GM21786 (cell line): Measurements from ENCODE around the gene DNAJB6.

Source experiments
- ATAC-seq: cut with Tn5 transposase; IDR thresholded peaks from one replicate; pipeline ENCODE4 v1.9.1; 2021; ENCODE audit not compliant: unreplicated experiment

The DNAJB6 gene

DNA sequence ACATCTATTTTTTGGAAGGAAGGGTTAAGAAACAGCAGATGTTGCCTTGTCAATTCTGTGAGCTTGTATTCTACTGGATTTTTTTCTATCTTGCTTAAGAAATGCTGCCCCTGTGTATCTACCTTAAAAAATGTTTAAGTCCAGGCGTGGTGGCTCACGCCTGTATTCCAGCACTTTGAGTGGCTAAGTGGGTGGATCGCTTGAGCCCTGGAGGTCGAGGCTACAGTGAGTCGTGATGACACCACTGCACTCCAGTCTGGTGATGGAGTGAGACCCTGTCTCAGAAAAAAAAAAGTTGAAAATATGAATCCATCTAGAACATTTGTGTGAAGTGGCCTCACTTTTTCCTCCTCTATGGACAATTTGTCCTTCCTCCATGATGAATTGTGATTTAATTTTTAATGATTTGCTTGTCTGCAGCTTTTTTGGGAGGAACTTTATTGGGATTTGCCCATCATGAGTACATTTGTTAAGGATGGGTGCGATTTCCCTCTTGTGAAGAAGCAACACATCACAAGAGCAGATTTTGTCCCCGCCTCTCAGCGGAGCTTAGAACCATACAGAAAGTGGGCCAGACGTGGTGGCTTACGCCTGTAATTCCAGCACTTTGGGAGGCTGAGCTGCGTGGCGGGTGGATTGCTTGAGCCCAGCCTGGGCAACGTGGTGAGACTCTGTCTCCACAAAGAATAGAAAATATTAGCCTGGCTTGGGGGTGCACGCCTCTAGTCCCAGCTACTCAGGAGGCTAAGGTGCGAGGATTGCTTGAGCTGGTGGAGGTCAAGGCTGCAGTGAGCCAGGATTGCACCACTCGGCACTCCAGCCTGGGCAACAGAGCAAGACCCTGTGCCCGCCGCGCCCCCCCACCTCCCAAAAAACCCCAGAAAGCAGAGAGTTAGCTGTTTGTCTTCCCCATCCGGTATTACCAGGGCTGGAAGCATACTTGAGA is 57.7 kb downstream of the DNAJB6 start:
- ATAC-seq = no peak

DNA sequence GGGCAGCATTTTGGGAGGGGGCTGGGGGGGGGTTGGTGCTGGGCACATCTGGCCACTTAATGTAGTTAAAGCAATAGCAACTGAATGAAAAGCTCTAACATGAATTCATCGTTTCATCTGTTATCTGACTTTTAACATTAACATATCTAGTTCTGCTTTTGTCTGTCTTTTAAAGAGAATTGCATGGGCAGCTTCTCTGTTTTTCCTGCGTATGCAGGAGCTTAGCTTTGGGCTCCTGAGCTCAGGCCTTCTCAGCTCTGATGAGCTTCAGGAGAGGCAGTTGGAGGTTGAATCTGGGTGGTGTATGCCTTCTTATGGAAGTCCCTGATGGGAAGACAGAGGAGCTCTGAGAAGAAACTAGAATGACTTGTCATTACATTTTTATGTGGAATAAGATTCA is 58.4 kb downstream of the DNAJB6 start:
- ATAC-seq = no peak

DNA sequence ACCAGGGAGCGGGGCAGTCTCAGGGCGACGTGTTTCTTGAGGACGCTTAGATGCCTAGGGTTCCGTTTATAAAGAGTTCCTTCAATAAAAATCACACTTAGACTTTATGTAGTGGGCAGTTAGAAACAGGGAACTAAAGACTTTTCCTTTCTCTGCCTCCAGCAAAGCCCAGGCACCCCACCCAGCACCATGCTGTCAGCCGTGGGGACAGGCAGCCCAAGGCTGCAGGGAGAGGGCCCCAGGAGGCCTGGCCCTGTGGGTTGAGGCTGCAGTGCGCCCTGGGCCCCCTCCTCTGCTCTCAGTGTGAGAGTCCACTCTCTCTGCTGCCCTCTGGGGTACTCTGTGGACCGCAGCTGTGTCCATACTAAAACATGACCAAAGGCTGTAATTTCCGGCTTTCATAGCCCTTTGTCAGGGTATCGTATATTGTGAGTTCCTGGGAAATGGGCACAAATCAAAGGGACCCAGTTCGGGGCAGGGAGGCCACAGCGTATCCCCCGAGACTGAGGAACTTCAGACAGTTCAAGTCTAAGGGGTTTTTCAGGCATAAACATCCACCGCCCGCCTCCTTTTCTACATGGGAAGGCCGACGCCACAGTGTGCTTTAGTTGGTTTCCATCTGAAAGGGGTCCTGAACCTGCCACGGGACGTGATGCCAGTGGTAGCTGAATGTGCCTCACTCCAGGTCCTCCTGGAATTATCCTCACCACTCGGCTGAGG is 59.7 kb downstream of the DNAJB6 start:
- no peak for ATAC-seq

DNA sequence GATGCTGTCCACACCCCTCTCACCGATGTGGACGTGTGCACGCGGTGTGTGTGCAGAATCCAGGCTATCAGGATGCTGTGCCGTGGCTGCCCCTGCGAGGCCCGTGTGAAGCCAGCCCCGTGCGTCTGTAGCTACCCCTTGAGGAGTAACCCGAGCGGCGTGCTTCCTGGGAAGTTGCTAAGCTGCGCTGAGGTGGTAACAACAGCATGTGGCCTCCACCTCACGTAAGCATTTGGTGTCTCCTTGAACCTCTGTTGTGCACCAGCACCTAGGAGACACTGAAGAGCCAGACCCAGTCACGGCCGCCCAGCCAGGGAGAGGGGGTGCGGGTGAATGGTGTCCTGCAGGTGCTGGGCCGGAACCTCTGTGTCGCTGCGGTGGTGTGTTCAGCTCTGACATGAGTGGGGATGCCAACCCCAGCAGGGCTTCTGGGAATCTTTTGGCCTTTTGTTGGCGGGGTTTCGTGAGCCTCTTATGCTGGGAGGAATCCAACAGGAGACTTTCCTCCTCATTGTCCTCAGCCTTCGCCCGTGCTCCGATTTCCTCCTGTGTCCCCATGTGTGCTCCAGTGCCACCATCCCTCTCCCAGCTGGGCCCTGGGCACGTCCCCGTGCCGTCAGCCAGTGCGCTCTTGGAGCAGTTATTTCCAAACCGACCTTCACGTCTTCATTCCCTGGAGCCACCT is 60.4 kb downstream of the DNAJB6 start:
- ATAC-seq = no peak

DNA sequence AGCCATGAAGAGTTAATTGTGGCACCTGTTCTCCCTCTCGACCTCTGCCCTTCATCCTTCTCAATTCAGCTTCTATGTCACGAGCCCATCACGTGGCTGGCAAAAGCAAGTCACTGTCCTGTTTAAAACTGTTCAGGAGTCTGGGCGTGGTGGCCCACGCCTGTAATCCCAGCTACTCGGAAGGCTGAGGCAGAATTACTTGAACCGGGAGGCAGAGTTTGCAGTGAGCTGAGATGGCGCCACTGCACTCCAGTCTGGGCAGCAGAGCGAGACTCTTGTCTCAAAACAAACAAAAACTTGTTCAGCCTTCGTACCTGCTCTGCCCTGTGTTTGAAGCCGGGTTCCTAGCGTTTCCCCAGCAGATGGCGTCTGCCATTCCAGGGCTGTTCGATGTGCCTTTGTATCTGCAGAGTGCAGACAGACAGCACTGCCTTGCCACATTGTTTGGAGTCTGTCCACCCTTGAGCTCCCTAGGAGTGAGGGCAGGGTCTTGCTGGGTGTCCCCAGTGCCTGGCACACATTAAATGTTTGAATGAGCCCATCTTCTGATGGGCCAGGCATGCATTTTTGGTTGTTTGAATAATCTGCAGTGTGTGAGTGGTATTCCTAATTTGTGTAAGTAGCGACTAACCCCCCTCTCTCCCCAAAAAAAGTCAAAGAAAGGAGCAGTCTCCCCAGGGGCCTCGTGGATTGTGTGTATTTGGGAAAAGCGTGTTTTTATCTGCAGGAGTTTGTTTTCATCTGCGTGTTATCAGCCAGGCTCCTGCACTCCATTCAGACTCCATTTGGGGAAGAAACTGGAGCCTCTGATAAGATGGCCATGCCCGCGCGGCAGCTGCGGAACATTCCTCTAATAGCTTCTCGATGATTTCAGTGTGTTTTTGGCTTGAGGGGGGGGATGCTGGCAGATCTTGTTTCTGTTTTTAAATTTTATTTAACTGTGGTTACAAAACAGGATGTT is 61.2 kb downstream of the DNAJB6 start:
- no peak for ATAC-seq

DNA sequence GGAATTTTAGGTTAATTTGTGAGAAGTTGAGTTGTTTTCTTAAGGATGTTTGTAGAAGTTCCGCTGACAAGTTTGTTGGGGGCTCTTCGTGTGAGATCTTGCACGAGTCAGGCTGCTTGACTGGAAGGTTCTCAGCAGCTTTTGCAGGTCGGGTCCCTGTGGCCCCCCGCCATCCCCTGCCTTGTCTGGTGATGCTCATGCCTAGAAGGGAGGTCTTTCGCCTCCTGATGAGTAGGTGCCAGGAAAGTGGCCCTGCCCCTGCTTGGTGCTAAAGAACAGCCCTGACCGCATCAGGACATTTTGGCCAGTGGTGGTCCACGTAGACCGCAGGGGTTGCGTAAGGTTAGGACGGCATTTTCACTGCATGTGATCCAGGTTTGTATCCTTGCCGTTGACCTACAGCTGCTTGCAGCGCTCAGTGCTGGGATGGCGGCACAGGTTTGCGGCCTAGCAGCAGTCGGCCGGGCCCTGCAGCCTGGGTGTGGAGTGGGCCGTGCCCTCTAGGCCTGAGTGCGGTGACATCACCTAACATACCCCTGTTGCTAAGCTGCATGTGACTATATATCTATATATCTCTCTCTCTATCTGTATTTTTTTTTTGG is 62.4 kb downstream of the DNAJB6 start:
- no peak for ATAC-seq

DNA sequence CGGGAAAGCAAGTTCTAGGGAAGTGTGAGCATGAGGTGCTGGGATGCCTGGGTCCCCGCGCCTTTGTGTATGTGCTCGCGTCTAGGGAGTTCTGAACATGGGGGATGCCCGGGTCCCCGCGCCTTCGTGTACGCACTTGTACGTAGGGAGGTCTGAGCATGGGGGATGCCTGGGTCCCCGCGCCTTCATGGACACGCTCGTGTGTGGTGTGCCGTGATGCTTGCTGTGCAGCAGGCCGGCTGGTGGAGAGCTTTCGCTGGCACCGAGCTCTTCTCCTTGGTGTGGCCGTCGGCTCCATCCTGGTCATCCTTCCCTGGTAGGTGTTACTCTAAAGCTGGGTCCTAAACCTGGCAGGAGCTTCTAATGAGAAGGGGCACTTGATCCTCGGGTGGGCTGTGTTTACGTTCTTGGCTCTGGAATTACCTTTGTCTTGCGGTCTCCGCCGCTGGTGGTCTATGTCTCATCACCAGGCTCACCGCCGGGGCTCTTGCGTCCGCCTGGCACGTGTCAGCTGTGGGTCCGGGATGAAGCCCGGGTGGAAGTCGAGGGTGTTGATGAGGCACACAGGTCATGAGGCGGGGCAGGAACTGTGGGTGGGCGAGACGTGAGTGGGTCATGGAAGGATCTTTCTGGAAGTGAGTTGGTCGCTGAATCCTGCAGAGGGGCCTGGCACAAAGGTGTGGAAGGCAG is 63.5 kb downstream of the DNAJB6 start:
- ATAC-seq = no peak

DNA sequence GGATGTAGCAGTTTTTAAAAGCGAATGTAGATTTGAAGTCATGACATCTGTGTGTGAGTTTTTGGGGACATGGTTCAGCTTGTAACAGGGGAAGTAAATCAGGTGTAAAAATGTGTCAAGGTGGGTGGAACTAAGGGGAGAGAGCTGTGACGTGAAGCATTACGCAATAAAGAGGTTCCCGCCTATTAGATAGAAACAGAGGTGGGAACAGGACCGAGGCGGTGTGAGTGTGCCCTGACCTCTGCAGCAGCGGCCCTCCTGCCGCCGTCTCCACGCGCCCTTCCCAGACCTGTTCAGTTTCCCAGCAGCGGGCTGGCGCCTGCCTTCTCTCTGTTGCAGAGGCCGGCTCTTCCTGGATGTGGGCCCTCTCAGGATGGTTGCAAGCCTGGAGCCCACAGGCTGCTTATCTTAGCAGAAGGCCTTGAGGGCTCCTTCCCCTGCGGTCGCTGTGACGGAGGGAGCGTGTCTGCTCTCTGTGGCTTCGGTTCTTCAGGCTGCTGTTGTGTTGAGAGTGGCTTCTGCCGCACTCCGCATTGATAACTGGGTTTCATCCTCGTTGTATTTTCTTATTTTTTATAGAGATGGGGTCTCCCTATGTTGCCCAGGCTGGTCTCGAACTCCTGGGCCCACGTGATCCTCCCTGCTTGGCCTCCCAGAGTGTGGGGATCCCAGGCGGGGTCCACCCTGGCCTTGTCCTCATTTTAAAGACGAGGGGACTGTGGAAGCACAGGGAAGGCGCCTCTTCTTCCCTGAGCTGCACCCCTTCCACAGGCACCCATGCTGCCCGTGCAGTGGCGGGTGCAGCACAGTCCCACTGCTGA is 65.0 kb downstream of the DNAJB6 start:
- ATAC-seq = no peak

DNA sequence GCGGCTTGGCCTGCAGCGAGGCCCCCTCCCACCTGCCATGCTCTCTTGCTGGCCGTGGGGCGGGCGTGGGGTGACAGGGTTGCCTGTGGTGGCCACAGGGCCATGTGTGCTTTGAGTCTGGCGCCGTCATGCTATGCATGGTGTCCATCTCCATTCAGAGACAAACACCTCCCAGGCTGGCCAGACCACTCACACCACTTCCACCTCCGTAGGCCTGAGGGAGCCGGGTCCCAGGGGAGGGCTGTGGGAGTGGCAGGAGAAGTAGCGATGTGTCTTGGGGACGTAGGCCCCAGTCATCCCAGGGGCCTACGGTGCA is 65.5 kb downstream of the DNAJB6 start:
- no peak for ATAC-seq

DNA sequence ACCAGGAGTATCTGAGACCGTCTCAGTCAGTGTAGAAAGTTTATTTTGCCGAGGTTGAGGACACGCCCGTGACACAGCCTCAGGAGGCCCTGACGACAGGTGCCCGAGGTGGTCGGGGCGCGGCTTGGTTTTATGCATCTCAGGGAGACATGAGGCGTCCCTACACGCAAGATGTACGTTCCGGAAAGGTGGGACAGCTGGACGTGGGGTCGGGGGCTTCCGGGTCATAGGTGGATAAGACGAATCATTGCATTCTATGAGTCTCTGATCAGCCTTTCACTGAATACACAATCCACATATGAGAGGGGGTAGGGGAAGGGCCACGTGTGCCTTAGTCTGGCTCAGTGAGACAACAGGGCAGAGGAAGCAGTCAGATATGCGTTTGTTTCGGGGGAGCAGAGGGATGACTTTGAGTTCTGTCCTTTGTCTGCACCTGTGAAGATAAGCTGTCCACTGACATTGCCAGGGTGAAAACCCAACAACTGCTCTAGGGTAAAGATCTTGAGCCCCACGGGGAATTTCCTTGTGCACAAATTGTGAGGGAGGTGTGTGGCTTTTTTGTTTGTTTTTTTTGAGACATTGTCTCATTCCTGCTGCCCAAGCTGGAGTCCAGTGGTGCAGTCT is 66.2 kb downstream of the DNAJB6 start:
- no peak for ATAC-seq

DNA sequence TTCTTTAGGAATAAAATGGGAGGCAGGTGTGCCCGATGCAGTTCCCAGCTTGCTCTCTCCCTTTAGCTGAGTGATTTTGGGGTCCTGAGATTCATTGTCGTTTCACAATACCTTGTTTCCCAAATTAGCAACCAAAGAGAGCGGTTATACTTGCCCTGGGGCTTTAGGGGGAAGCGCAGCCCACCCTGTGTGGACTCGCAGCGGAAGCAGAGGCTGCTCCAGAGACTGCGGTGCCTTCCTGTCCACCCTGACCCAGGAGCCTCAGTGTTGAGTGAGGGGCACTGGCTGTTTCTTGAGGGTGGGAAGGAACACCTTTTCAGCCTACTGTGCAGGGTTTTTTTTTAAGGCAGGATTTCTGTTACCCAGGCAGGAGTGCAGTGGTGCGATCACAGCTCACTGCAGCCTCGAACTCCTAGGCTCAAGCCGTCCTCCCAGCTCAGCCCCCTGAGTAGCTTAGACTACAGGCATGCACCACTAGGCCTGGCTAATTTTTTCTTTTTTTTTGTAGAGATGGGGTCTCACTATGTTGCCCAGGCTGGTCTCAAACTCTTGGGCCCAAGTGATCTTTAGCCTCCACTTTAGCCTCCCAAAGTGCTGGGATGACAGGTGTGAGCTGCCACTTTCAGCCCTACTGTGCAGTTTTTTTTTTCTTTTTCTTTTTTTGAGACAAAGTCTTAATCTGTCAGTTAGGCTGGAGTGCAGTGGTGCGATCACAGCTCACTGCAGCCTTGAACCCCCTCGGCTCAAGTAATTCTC is 67.0 kb downstream of the DNAJB6 start:
- no peak for ATAC-seq

DNA sequence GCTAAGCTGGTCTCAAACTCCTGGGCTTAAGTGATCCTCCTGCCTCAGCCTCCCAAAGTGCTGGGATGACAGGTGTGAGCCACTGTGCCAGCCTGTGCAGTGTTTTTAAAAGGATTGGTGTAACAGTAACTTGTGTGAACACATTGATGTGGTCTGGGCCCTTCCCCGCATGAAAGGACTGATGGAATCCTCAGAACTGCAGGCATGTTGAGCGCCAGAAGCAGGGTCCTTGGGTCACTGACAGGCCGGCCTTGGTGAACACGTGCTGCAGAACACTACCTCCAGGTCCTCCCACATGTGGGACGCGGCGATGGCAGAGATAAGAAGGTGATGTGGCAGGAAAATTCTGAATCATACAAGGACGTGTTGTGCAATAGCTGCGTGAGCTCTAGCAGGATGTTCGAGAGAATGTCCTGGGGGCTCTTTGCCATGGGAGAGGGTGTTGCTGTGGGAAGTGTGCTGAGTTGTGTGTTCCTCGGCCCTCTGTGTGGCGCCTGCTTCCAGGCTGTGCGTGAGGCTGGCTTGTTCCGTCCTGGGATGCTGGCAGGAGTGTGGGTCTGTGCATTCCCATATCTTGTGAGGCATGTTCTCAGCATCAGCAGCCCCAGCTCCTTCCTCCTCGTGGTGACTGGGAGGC is 68.2 kb downstream of the DNAJB6 start:
- ATAC-seq = no peak

DNA sequence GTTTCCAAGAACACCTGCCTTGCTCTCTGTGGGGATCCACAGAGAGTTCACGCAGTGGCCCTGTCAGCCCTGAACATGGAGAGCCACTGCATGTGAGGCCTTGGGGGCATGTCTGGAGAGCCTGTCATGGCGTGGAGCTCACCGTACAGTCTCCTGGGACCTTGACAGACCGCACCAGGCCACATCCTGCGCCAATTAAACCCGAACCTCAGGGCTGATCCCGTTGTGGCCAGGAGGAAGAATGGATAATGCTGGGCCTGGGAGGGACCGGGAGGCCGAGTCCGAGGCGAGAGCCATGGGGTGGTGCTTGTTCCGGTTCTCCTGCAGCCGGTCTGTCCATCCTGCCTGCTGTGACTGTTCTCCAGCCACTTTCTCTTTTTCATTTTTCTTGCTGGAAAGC is 68.7 kb downstream of the DNAJB6 start:
- ATAC-seq = no peak

DNA sequence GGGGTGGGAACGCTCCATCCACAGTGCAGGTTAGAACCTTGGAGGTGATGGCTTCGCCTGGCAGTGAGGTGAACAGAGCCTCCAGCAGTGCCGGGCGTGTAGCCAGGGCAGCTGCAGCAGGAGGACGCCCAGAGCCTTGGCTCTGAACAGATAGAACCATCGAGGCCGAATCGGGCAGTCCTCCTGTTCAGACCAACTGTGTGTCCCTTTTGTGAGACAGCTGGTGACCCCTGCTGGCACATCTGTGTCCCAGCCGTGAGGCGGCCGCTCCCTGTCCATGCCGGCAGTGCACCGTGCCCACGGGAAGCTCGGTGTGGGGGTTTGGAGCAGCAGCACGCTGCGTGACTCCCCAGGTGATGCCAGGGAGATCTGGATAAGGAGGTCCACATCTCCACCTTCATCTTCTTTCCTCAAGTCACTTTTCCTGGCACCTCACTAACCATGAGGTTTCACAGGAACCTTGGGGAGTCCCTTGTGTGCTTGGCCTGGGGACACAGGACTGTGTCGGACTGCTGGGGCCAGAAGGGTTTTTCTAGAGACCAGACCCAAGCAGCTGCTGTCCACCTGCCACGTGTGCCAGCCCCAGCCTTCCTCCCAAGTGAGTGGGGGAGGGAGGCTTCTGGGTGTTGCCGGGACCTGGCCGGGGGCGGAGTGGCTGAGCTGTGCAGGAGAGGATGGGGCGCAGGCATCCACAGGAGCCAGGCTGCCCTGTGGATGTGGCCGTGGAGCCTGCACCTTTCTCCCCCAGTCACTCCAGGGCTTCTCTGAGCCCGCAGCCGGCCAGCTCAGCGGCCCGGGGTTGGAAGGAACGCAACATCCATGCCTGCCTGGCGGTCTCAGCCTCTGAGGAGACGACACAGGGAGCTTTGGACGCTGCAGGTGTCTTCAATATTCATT is 69.4 kb downstream of the DNAJB6 start:
- ATAC-seq = no peak

DNA sequence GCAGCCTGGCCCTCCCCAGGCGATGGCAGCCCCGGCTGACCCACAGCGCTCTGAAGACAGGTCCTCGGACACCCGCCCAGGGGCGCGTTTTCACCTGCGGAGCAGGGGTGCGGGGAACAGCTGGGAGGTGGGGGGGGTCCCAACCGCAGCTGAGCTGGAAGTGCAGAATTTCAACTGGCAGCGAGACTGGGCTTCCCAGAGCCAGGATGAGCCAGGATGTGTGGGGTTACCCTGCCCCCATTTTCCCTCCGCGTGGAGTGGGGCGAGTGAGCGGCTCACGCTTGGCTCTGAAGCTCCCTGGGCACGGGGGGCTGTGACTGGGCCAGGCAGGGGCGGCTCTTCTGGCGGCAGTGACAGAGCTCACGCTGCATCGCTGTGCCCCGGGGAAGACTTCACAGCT is 70.2 kb downstream of the DNAJB6 start:
- no peak for ATAC-seq
